SK-N-SH (cell line): Measurements from ENCODE around the gene UQCRC1. TPM values are rescaled to one million over a fixed set of nuclear protein-coding genes. Genes with fewer than 3 reads are reported as not detected.

Experiments used
- CTCF ChIA-PET: fragments of 300-600, 350-600 bp; formaldehyde crosslinking; extraction: SDS; loops from one replicate; lab custom pipeline; 2021; lab: Yijun Ruan, JAX
- POLR2A ChIA-PET: fragments of 350-600 bp; sonication (Branson Sonifier 250); formaldehyde crosslinking; extraction: SDS; loops from one replicate; lab custom pipeline; 2020; ENCODE audit warnings: antibody characterized with exemption, inconsistent platforms; lab: Yijun Ruan, JAX
- DNase-seq: peaks from one replicate; pipeline ENCODE4 v3.0.0; 2012
- H2AFZ ChIP-seq: fragments of 200-600 bp; sonication (generic); 2 replicates; pipeline ENCODE4 v1.8.1; 2016; ENCODE audit warnings: antibody characterized with exemption, mild to moderate bottlenecking, low read depth
- H3F3A ChIP-seq: fragments of 200-600 bp; sonication (generic); replicated peaks from 2 replicates; pipeline ENCODE3; 2016; ENCODE audit warnings: antibody characterized with exemption, mild to moderate bottlenecking; ENCODE audit not compliant: insufficient read depth
- H3K27ac ChIP-seq, 2 experiments: fragments of 200-500 bp in 1 of 2; fragments of 200-600 bp in 1 of 2; sonication (Bioruptor generic) in 1 of 2; sonication (generic), shearing (Covaris generic) in 1 of 2; 2 replicates each; pipeline versions ENCODE4 v1.5.1 to v1.6.1; 2014 to 2016; ENCODE audit warnings: low read depth in 2 of 2, inconsistent platforms in 1 of 2, low read length in 1 of 2, mild to moderate bottlenecking in 1 of 2, mixed read lengths in 1 of 2
- H3K27me3 ChIP-seq: fragments of 200-600 bp; sonication (generic), shearing (Covaris generic); 2 replicates; pipeline ENCODE4 v1.6.1; 2016; ENCODE audit warnings: mixed run types; ENCODE audit not compliant: insufficient read depth
- H3K36me3 ChIP-seq, 2 experiments: fragments of 200-500 bp in 1 of 2; fragments of 200-600 bp in 1 of 2; sonication (Bioruptor generic) in 1 of 2; sonication (generic) in 1 of 2; replicated peaks in 1 of 2; 2 replicates each; pipeline versions ENCODE3 to v1.5.1; 2014 to 2016; ENCODE audit warnings: low read length in 1 of 2, mild to moderate bottlenecking in 1 of 2; ENCODE audit not compliant: insufficient read depth in 2 of 2, control insufficient read depth in 1 of 2
- H3K4me1 ChIP-seq, 2 experiments: fragments of 200-500 bp in 1 of 2; fragments of 200-600 bp in 1 of 2; sonication (Bioruptor generic) in 1 of 2; sonication (generic), shearing (Covaris generic) in 1 of 2; 2 replicates each; pipeline versions ENCODE4 v1.5.1 to v1.6.1; 2014 to 2016; ENCODE audit warnings: low read depth in 1 of 2, low read length in 1 of 2, mixed run types in 1 of 2; ENCODE audit not compliant: insufficient read depth in 2 of 2, control insufficient read depth in 1 of 2
- H3K4me2 ChIP-seq: fragments of 200-600 bp; sonication (generic), shearing (Covaris generic); 2 replicates; pipeline ENCODE4 v1.6.1; 2017; ENCODE audit warnings: mixed run types
- H3K4me3 ChIP-seq, 2 experiments: fragments of 200-500 bp in 1 of 2; fragments of 200-600 bp in 1 of 2; sonication (Bioruptor generic) in 1 of 2; sonication (generic), shearing (Covaris generic) in 1 of 2; 2 replicates each; pipeline versions ENCODE4 v1.5.1 to v1.8.1; 2014 to 2016; ENCODE audit warnings: low read depth in 2 of 2, inconsistent platforms in 1 of 2, low read length in 1 of 2, mild to moderate bottlenecking in 1 of 2, mixed read lengths in 1 of 2, moderate library complexity in 1 of 2
- H3K79me2 ChIP-seq: fragments of 200-600 bp; sonication (generic); 2 replicates; pipeline ENCODE4 v1.8.1; 2017; ENCODE audit warnings: mild to moderate bottlenecking; ENCODE audit not compliant: insufficient read depth
- H3K9ac ChIP-seq: fragments of 200-600 bp; sonication (generic); 2 replicates; pipeline ENCODE4 v1.6.1; 2017; ENCODE audit warnings: mixed run types
- H3K9me2 ChIP-seq: fragments of 200-600 bp; sonication (generic); 2 replicates; pipeline ENCODE4 v1.6.1; 2017; ENCODE audit warnings: mixed run types
- H3K9me3 ChIP-seq: fragments of 200-600 bp; sonication (generic); 2 replicates; pipeline ENCODE4 v1.6.1; 2017; ENCODE audit warnings: mixed run types, mild to moderate bottlenecking, moderate library complexity
- H4K20me1 ChIP-seq: fragments of 200-600 bp; sonication (generic); 2 replicates; pipeline ENCODE4 v1.6.1; 2017; ENCODE audit warnings: mild to moderate bottlenecking, mixed run types; ENCODE audit not compliant: insufficient read depth
- ELF1 ChIP-seq: IDR thresholded peaks from 2 replicates; pipeline ENCODE4 v1.4.0; 2012
- EP300 ChIP-seq, 2 experiments: IDR thresholded peaks; 2 replicates each; pipeline versions ENCODE4 v1.4.0 to v1.6.1; 2012; ENCODE audit warnings: borderline replicate concordance in 1 of 2, low read depth in 1 of 2, low read length in 1 of 2
- EZH2phosphoT487 ChIP-seq: fragments of 200-600 bp; sonication (generic); IDR thresholded peaks from 2 replicates; pipeline ENCODE4 v1.6.1; 2017; ENCODE audit warnings: low read depth, mixed run types, mild to moderate bottlenecking, antibody characterized with exemption, moderate library complexity, borderline replicate concordance
- FOSL2 ChIP-seq: IDR thresholded peaks from 2 replicates; pipeline ENCODE4 v1.4.0; 2012; ENCODE audit warnings: low read depth, mild to moderate bottlenecking, moderate library complexity, borderline replicate concordance
- FOXJ3 ChIP-seq: sonication (generic); formaldehyde crosslinking; IDR thresholded peaks from 2 replicates; pipeline ENCODE4 v1.5.1; 2020; ENCODE audit warnings: mild to moderate bottlenecking, missing genetic modification reagents
- FOXM1 ChIP-seq: IDR thresholded peaks from 2 replicates; pipeline ENCODE4 v1.4.0; 2012; ENCODE audit warnings: low read depth, mild to moderate bottlenecking
- GABPA ChIP-seq: IDR thresholded peaks from 2 replicates; pipeline ENCODE4 v1.4.0; 2012; ENCODE audit warnings: low read depth, mild to moderate bottlenecking
- MEF2A ChIP-seq: IDR thresholded peaks from 2 replicates; pipeline ENCODE4 v1.4.0; 2012; ENCODE audit warnings: low read depth, borderline replicate concordance
- NFIC ChIP-seq: IDR thresholded peaks from 2 replicates; pipeline ENCODE4 v1.4.0; 2012; ENCODE audit warnings: borderline replicate concordance
- PBX3 ChIP-seq: IDR thresholded peaks from 2 replicates; pipeline ENCODE4; 2012
- RAD21 ChIP-seq: IDR thresholded peaks from 2 replicates; pipeline ENCODE4 v1.6.1; 2012; ENCODE audit warnings: mild to moderate bottlenecking, low read length
- RCOR1 ChIP-seq: fragments of 150-350 bp; IDR thresholded peaks from 2 replicates; pipeline ENCODE4 v1.6.1; 2017; ENCODE audit warnings: antibody characterized with exemption, low read length
- RFX5 ChIP-seq: IDR thresholded peaks from 2 replicates; pipeline ENCODE4 v1.6.1; 2012; ENCODE audit warnings: mild to moderate bottlenecking, improper control_type of control experiment, low read length
- SIN3A ChIP-seq: IDR thresholded peaks from 2 replicates; pipeline ENCODE4 v1.6.1; 2012; ENCODE audit warnings: low read depth, mild to moderate bottlenecking, low read length, moderate library complexity, borderline replicate concordance
- TAF1 ChIP-seq: IDR thresholded peaks from 2 replicates; pipeline ENCODE4 v1.6.1; 2012; ENCODE audit warnings: low read depth, mild to moderate bottlenecking, low read length, moderate library complexity, borderline replicate concordance
- TCF12 ChIP-seq: IDR thresholded peaks from 2 replicates; pipeline ENCODE4 v1.4.0; 2012
- YY1 ChIP-seq: IDR thresholded peaks from 2 replicates; pipeline ENCODE4 v1.4.0; 2012; ENCODE audit warnings: low read depth, mild to moderate bottlenecking
- WGBS: methylation state at CpG from one replicate; pipeline ENCODE4 v1.1.6; 2017; ENCODE audit warnings: low lambda C conversion rate; 5-methylcytosine and 5-hydroxymethylcytosine counted together
- polyA plus RNA-seq, 3 experiments: library from polyadenylated mRNA; depleted of rRNA; stranded (reverse); fragments of >200 nt; gene quantifications; 2 replicates each; pipeline ENCODE4 v1.2.3, GENCODE V29; 2012

UQCRC1 gene
- polyA plus RNA-seq, 1 of the 3 experiments (the other 2 are of a cell fraction) = 284 TPM

GRCh38 chr3:48595075-48595525 is 14.3 kb downstream of the UQCRC1 start, which contains the start of gene COL7A1:
TSS of gene COL7A1 (minus strand) at chr3:48595329. CDS start at chr3:48595159, 170 bp downstream.
- TF ChIP-seq EP300 (IDR thresholded peaks at IDR 0.05; ENCODE audit: borderline replicate concordance in 1 of 2, low read depth in 1 of 2, low read length in 1 of 2) = no peak
- no peak for TF ChIP-seq GABPA
- no peak for TF ChIP-seq YY1
- no peak for TF ChIP-seq SIN3A
- TF ChIP-seq NFIC = no peak
- no peak for TF ChIP-seq FOXM1
- TF ChIP-seq RCOR1 = no peak
- TF ChIP-seq TCF12 = no peak
- H3F3A ChIP-seq = peaks cover 41% of the 10 kb centered on the region
- H2AFZ ChIP-seq = no peak within 1 kb of the TSS
- no peaks in the 10 kb centered on the region for H3K27me3 ChIP-seq
- H3K4me1 ChIP-seq = peaks cover 30 to 36% of the 10 kb centered on the region in 2 experiments; a peak in 3 of 4 replicates
- H3K9me2 ChIP-seq = no peaks in the 10 kb centered on the region
- peak; percentile 80 for DNase-seq
- peaks cover 5% of the 10 kb centered on the region; the same call in 1 of the 2 replicates for H3K79me2 ChIP-seq
- H3K4me2 ChIP-seq = peak within 1 kb of the TSS; percentile 82
- peaks cover 0 to 11% of the 10 kb centered on the region in 2 experiments for H3K36me3 ChIP-seq
- ChIA-PET POLR2A (interaction anchor here (0.6 kb wide), 1 partner anchor 427 kb away, joined by 3 read pairs; no protein-coding TSS in a partner anchor), CTCF (no interaction called here)
- peak within 1 kb of the TSS; percentile 53 for H3K9ac ChIP-seq
- WGBS = 4% methylated on average over 11 of the region's 35 CpGs
- peak within 1 kb of the TSS; percentile 31 to 54; a peak in 3 of 4 replicates for H3K4me3 ChIP-seq
- H3K9me3 ChIP-seq = no peaks in the 10 kb centered on the region
- H4K20me1 ChIP-seq = no peaks in the 10 kb centered on the region
- peak within 1 kb of the TSS in 1 of 2 experiments; percentile 96; a peak in 2 of 4 replicates for H3K27ac ChIP-seq

GRCh38 chr3:48594417-48595049 is 14.9 kb downstream of the UQCRC1 start:
- TF ChIP-seq EP300 (IDR thresholded peaks at IDR 0.05; ENCODE audit: borderline replicate concordance in 1 of 2, low read depth in 1 of 2, low read length in 1 of 2) (no peak), RAD21 (no peak), EZH2phosphoT487 (no peak), ELF1 (no peak), MEF2A (no peak), GABPA (no peak), FOSL2 (no peak), PBX3 (no peak), SIN3A (no peak), TAF1 (no peak), FOXJ3 (no peak), FOXM1 (no peak), RFX5 (no peak)
- DNase-seq = peak; percentile 49
- Histone ChIP-seq H3F3A (peaks cover 38% of the 10 kb centered on the region), H3K4me2 (peak overlapping the region; percentile 82), H2AFZ (no peak overlapping the region), H3K27me3 (no peaks in the 10 kb centered on the region), H3K27ac (peak overlapping the region in 1 of 2 experiments; percentile 96; a peak in 2 of 4 replicates), H3K36me3 (peaks cover 0 to 6% of the 10 kb centered on the region in 2 experiments), H4K20me1 (no peaks in the 10 kb centered on the region), H3K9ac (peak overlapping the region; percentile 53), H3K9me2 (no peaks in the 10 kb centered on the region), H3K4me3 (peak overlapping the region; percentile 31 to 54; a peak in 3 of 4 replicates), H3K79me2 (peaks cover 5% of the 10 kb centered on the region; the same call in 1 of the 2 replicates), H3K4me1 (peaks cover 28 to 30% of the 10 kb centered on the region in 2 experiments; a peak in 3 of 4 replicates), H3K9me3 (no peaks in the 10 kb centered on the region)
- ChIA-PET POLR2A (no interaction called here), CTCF (no interaction called here)
- 72% methylated on average over 31 of the region's 39 CpGs for WGBS
